ENCODE results near the gene MIXL1.

DNA sequence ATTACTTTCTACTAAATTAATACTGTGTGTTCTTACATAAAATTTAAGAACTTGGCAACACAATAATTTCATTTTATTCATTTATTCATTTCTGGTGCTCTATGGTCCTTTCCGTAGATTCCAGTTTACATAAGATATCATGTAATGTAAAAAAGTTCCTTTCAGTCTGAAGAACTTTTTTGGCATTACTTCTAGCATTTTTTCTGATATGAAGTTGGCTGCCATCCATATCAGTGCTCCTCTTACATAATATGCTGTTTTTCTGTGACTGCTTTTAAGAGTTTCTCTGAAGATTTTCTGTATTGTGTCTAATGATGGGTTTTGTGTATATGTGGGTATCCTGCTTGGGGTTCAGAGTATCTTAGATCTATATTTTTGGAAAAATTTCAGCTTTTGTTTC lies 50.7 kb downstream of the MIXL1 start:
- TF ChIP-seq CTCF (IDR thresholded peaks at IDR 0.05) (no peak), ZFX (IDR thresholded peaks at IDR 0.05; ENCODE audit: borderline replicate concordance) (no peak)

Measured in 22Rv1 (cell line).